Measurements from ENCODE around the gene ABCA9. TPM values are rescaled to one million over a fixed set of nuclear protein-coding genes. Genes with fewer than 3 reads are reported as not detected.

The ABCA9 gene
- total RNA-seq, 1 experiment from 2014 or later = not detected

DNA sequence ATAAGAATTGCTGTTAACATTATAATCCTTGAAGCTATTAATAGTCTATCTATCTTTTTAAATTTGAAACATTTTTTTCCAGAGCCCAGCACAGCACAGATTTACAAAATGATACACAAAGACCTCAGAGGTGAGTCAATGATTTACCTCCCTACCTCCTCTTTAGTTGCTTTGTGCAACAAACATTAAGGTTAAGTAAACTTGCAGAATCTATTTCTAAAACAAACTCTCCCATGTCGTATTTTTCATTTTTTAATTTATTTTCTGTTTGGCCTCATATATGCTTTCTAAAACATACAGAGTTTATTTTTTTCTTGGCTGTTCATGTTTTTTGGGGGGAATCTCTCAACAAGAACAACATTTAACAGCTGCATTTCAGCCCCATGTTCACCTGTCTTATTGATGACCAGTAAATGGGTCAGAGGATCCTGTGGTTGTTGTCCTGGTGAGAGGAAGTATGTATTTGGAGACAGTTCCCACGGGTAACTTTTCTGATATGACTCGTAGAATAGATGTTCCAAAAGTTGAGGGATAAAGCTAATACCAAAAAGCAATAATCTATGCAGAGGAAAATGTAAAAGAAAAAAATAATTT lies 42.6 kb downstream of the ABCA9 start:
- no peaks in the 10 kb centered on the region for H3K36me3 ChIP-seq (ENCODE audit: low read depth)
- H3K4me1 ChIP-seq (replicated peaks; ENCODE audit: insufficient read depth) = no peaks in the 10 kb centered on the region
- no peaks in the 10 kb centered on the region for H3K9me2 ChIP-seq (ENCODE audit: insufficient read depth)
- H3K27ac ChIP-seq = no peak overlapping the region
- intact Hi-C loops (cut with micrococcal nuclease; ENCODE audit: unreplicated experiment) = no loop called here
- H3K27me3 ChIP-seq (ENCODE audit: insufficient read depth, low read depth) = no peaks in the 10 kb centered on the region
- ChIA-PET CTCF (no interaction called here), POLR2A (ENCODE audit: unreplicated experiment) (no interaction called here)
- no peaks in the 10 kb centered on the region for H4K20me1 ChIP-seq (ENCODE audit: insufficient read depth)
- no peak overlapping the region; the same call in 1 of the 2 replicates for H2AFZ ChIP-seq
- DNase-seq = no peak
- H3K9me3 ChIP-seq (ENCODE audit: insufficient read depth, low read depth) = no peaks in the 10 kb centered on the region
- H3F3A ChIP-seq (ENCODE audit: insufficient read depth, low read depth) = no peaks in the 10 kb centered on the region
- no TSS peak for BruUV-seq (replicated peaks)
- TF ChIP-seq, protein P1, sequence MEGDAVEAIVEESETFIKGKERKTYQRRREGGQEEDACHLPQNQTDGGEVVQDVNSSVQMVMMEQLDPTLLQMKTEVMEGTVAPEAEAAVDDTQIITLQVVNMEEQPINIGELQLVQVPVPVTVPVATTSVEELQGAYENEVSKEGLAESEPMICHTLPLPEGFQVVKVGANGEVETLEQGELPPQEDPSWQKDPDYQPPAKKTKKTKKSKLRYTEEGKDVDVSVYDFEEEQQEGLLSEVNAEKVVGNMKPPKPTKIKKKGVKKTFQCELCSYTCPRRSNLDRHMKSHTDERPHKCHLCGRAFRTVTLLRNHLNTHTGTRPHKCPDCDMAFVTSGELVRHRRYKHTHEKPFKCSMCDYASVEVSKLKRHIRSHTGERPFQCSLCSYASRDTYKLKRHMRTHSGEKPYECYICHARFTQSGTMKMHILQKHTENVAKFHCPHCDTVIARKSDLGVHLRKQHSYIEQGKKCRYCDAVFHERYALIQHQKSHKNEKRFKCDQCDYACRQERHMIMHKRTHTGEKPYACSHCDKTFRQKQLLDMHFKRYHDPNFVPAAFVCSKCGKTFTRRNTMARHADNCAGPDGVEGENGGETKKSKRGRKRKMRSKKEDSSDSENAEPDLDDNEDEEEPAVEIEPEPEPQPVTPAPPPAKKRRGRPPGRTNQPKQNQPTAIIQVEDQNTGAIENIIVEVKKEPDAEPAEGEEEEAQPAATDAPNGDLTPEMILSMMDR (conservative IDR thresholded peaks at IDR 0.05) = no peak
- no peak for TF ChIP-seq EZH2 (IDR thresholded peaks at IDR 0.05; ENCODE audit: low read depth)
- no peak overlapping the region for H3K4me2 ChIP-seq
- no peaks in the 10 kb centered on the region for H3K79me2 ChIP-seq (ENCODE audit: low read depth)
- no peak overlapping the region for H3K4me3 ChIP-seq

DNA sequence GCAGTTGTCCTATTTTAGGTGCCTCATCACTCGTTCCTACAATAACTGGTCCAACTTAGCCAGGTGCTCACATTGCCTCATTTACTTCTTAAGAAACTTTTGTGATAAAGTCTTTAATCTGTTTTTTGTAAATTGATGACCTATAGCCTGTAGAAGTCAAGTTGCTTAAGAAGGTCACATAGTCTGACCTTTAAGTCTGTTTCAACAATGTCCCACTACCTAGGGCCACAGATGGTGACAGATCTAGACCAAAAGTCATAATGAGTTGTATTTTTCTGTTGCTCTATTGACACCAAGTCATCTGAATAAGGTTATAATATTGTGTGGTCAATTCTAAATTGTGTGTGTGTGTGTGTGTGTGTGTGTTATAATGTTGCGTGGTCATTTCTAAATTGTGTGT lies 45.1 kb downstream of the ABCA9 start:
- CTCF ChIA-PET = no interaction called here
- TF ChIP-seq, protein P1 (conservative IDR thresholded peaks at IDR 0.05) = no peak
- TF ChIP-seq EZH2 (IDR thresholded peaks at IDR 0.05; ENCODE audit: low read depth) = no peak
- H3K9me2 ChIP-seq (ENCODE audit: insufficient read depth) = no peaks in the 10 kb centered on the region
- H3K4me3 ChIP-seq = no peak overlapping the region
- no peaks in the 10 kb centered on the region for H3K9me3 ChIP-seq (ENCODE audit: insufficient read depth, low read depth)
- DNase-seq = no peak
- intact Hi-C loops (cut with micrococcal nuclease; ENCODE audit: unreplicated experiment) = no loop called here
- no peaks in the 10 kb centered on the region for H3K36me3 ChIP-seq (ENCODE audit: low read depth)
- no peak overlapping the region for H2AFZ ChIP-seq
- no peaks in the 10 kb centered on the region for H4K20me1 ChIP-seq (ENCODE audit: insufficient read depth)
- H3K27ac ChIP-seq = no peak overlapping the region
- H3F3A ChIP-seq (ENCODE audit: insufficient read depth, low read depth) = no peaks in the 10 kb centered on the region
- H3K79me2 ChIP-seq (ENCODE audit: low read depth) = no peaks in the 10 kb centered on the region
- POLR2A ChIA-PET (ENCODE audit: unreplicated experiment) = no interaction called here
- H3K4me1 ChIP-seq (replicated peaks; ENCODE audit: insufficient read depth) = no peaks in the 10 kb centered on the region
- no TSS peak for BruUV-seq (replicated peaks)
- no peaks in the 10 kb centered on the region for H3K27me3 ChIP-seq (ENCODE audit: insufficient read depth, low read depth)
- no peak overlapping the region for H3K4me2 ChIP-seq

DNA sequence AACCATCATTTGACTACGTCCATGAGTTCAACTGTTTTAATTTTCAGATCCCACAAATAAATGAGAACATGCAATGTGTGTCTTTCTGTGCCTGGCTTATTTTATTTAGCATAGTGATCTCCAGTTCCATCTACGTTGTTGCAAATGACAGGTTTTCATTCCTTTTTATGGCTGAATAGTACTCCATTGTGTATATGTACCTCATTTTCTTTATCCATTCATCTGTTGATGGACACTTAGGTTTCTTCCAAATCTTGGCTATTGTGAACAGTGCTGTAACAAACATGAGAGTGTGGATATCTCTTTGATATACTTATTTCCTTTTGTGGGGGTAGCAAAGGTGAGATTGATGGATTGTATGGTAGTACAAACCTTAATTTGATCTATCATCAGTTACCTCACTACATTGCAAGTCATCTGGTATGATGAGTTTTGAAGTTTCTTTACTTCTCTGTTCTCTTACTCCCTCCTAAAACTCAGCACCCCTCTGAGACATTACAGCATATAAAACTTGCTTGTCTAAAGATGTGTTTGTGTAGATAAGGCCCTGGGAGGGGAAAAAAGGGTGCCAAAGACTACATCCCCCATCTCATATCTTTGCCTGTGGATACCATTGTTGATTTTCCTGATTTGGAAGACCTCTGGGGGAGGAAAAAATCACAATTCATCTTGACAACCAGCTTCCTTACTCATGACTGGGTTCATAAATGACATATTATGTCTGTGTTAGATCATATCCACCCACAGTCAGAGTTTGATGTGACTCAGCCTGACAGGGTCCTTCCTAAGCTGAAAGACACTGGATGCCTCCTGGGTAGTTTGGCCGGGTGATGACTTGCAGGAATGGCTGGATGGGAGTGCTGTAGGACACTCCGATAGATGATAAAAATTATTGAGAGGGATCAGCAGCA lies 47.6 kb downstream of the ABCA9 start:
- ChIA-PET CTCF (no interaction called here), POLR2A (ENCODE audit: unreplicated experiment) (no interaction called here)
- Histone ChIP-seq H3K4me1 (replicated peaks; ENCODE audit: insufficient read depth) (no peaks in the 10 kb centered on the region), H3K4me2 (no peak overlapping the region), H4K20me1 (ENCODE audit: insufficient read depth) (no peaks in the 10 kb centered on the region), H3K27me3 (ENCODE audit: insufficient read depth, low read depth) (no peaks in the 10 kb centered on the region), H3K4me3 (no peak overlapping the region), H2AFZ (peak overlapping the region; percentile 40; the same call in 1 of the 2 replicates), H3K9me2 (ENCODE audit: insufficient read depth) (no peaks in the 10 kb centered on the region), H3K9me3 (ENCODE audit: insufficient read depth, low read depth) (no peaks in the 10 kb centered on the region), H3K27ac (no peak overlapping the region), H3K36me3 (ENCODE audit: low read depth) (no peaks in the 10 kb centered on the region), H3K79me2 (ENCODE audit: low read depth) (no peaks in the 10 kb centered on the region), H3F3A (ENCODE audit: insufficient read depth, low read depth) (no peaks in the 10 kb centered on the region)
- no TSS peak for BruUV-seq (replicated peaks)
- TF ChIP-seq, protein P1 (conservative IDR thresholded peaks at IDR 0.05) = no peak
- TF ChIP-seq EZH2 (IDR thresholded peaks at IDR 0.05; ENCODE audit: low read depth) = no peak
- intact Hi-C loops (cut with micrococcal nuclease; ENCODE audit: unreplicated experiment) = no loop called here
- no peak for DNase-seq
